ENCODE results near the gene ZCCHC24. TPM values are rescaled to one million over a fixed set of nuclear protein-coding genes. Genes with fewer than 3 reads are reported as not detected.

Gene ZCCHC24
- total RNA-seq, 1 donor from 2014 or later, result 1.3 TPM

- Mint-ChIP-seq H3K27me3 (no peaks in the 10 kb centered on the region), H3K36me3 (ENCODE audit: low read depth) (no peaks in the 10 kb centered on the region), H3K4me3 (no peak overlapping the region), H3K27ac (no peak overlapping the region), H3K9me3 (peaks cover 5% of the 10 kb centered on the region), H3K4me1 (peaks cover 5% of the 10 kb centered on the region)
- no peak for DNase-seq
- ChIA-PET POLR2A (no interaction called here), CTCF (no interaction called here)
- no peak for ATAC-seq (ENCODE audit: low read depth)
- intact Hi-C loops (cut with micrococcal nuclease), result no loop called here
- no peak for TF ChIP-seq CTCF (IDR thresholded peaks at IDR 0.05)
Observed at GRCh38 chr10:79424221-79425073, 21.0 kb downstream of the ZCCHC24 start.

DNA sequence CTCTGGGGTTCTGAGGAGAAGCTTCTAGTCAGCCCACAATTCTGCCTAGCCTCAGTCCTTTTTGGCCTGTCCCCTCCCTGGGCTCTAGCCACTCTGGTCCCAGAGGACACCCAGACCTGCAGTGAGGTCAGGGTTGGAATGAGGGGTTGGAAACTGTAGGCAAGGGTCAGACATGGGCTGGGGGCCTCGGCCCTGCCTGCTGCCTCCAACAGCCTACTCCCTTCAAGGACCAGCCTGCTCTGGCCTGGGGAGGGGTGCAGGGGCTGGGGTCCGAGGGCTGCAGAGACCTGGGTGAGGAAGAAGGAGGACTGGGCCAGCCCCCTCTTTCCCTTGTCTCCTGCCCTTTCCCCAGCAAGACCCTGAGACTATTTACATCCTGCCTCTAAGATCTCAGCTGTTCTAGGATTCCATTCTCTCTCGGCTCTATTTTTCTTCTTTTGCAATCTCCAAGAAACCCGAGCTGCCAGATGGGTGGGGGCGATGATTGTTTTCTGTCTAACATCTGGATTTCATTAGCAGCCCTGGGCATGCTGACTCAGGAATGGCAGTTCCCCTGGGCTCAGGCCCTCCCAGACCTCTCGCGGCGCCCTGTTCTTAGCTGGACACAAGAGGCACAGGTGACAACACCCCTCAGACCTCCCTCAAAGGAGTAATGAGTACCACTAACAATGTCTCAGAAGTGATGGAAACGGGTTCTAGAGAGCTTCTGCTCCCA is 23.1 kb downstream of the ZCCHC24 start:
- no peak overlapping the region for H3K4me3 Mint-ChIP-seq
- ChIA-PET POLR2A (interaction anchor here (0.5 kb wide), 1 partner anchor 64 kb away, joined by 3 read pairs; no protein-coding TSS in a partner anchor), CTCF (no interaction called here)
- DNase-seq, result no peak
- H3K9me3 Mint-ChIP-seq, result no peaks in the 10 kb centered on the region
- intact Hi-C loops (cut with micrococcal nuclease), result no loop called here
- H3K27ac Mint-ChIP-seq, result no peak overlapping the region
- TF ChIP-seq CTCF (IDR thresholded peaks at IDR 0.05), result no peak
- H3K27me3 Mint-ChIP-seq, result no peaks in the 10 kb centered on the region
- no peaks in the 10 kb centered on the region for H3K36me3 Mint-ChIP-seq (ENCODE audit: low read depth)
- no peak for ATAC-seq (ENCODE audit: low read depth)
- H3K4me1 Mint-ChIP-seq, result peaks cover 5% of the 10 kb centered on the region

- CTCF ChIA-PET, result no interaction called here
Observed at GRCh38 chr10:79420974-79421688, 24.3 kb downstream of the ZCCHC24 start.

DNA sequence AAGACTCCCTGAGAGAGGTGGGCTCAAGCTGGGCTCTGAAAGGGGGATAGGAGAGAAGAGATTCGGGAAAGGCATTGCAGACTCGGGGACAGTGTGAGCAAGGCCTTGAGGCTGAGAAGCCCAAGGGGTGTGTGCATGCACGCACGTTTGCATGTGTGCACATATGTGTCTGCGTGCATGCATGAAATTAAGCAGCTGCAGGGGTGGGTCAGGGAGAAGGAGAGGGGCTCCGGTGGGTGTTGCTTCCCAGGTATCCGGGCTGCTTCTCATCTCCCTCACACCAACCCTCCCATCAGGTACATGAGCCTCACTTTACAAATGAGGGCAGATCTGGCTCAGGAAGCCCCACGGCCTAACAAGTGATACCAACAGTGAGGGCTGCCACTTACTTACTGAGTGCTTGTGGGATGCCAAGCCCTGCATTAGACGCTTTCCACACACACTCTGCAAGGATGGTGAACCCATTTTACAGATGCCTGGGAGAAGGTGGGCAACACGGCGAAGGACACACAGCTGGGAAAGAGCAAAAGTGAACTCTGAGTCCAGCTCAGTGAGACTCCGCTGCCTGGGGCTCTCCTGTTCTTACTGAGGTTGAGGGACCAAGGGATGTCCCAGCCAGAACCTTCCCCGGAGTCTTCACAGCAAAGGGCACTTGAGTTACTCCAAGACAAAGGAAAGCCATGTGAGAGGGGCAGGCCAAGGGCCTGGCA is 26.4 kb downstream of the ZCCHC24 start:
- no peak overlapping the region for H3K4me3 Mint-ChIP-seq
- no peaks in the 10 kb centered on the region for H3K9me3 Mint-ChIP-seq
- H3K27ac Mint-ChIP-seq, result no peak overlapping the region
- no peak for TF ChIP-seq CTCF (IDR thresholded peaks at IDR 0.05)
- POLR2A ChIA-PET, result no interaction called here
- intact Hi-C loops (cut with micrococcal nuclease), result no loop called here
- DNase-seq (no peak), ATAC-seq (ENCODE audit: low read depth) (no peak)
- H3K4me1 Mint-ChIP-seq, result peaks cover 5% of the 10 kb centered on the region
- CTCF ChIA-PET, result no interaction called here
- no peaks in the 10 kb centered on the region for H3K27me3 Mint-ChIP-seq
- no peaks in the 10 kb centered on the region for H3K36me3 Mint-ChIP-seq (ENCODE audit: low read depth)

More at GRCh38 chr10:79420974-79421688, 24.3 kb downstream of the ZCCHC24 start:
- no peak for TF ChIP-seq CTCF (IDR thresholded peaks at IDR 0.05)
- ATAC-seq (ENCODE audit: low read depth) (no peak), DNase-seq (no peak)
- Mint-ChIP-seq H3K27me3 (no peaks in the 10 kb centered on the region), H3K4me1 (peaks cover 5% of the 10 kb centered on the region), H3K27ac (no peak overlapping the region), H3K36me3 (ENCODE audit: low read depth) (no peaks in the 10 kb centered on the region), H3K4me3 (no peak overlapping the region), H3K9me3 (no peaks in the 10 kb centered on the region)
- POLR2A ChIA-PET, result no interaction called here
- intact Hi-C loops (cut with micrococcal nuclease), result no loop called here
